Parathyroid adenoma (tissue), 2 donors: Measurements from ENCODE around the gene POU2AF3.

Experiments used
- H2AFZ ChIP-seq: fragments of 300-600 bp; sonication (generic); one replicate; pipeline ENCODE4 v1.7.0; 2017; ENCODE audit warnings: antibody characterized with exemption, mild to moderate bottlenecking
- H3K27ac ChIP-seq: fragments of 300-600 bp; sonication (generic); one replicate; pipeline ENCODE4 v1.7.0; 2017
- H3K27me3 ChIP-seq: fragments of 300-600 bp; sonication (generic); one replicate; pipeline ENCODE4 v1.7.0; 2017; ENCODE audit warnings: low read length; ENCODE audit not compliant: control insufficient read depth, insufficient read depth
- H3K36me3 ChIP-seq: fragments of 300-600 bp; sonication (generic); one replicate; pipeline ENCODE4 v1.7.0; 2017; ENCODE audit warnings: low read length; ENCODE audit not compliant: control insufficient read depth, insufficient read depth
- H3K4me1 ChIP-seq: fragments of 300-600 bp; sonication (generic); one replicate; pipeline ENCODE4 v1.7.0; 2017; ENCODE audit warnings: control low read depth
- H3K4me2 ChIP-seq: fragments of 300-600 bp; sonication (generic); one replicate; pipeline ENCODE4 v1.7.0; 2017; ENCODE audit warnings: low read length
- H3K4me3 ChIP-seq: fragments of 300-600 bp; sonication (generic); one replicate; pipeline ENCODE4 v1.7.0; 2017; ENCODE audit warnings: low read depth, low read length
- H3K79me2 ChIP-seq: fragments of 300-600 bp; sonication (generic); one replicate; pipeline ENCODE4 v1.7.0; 2017; ENCODE audit warnings: control low read depth
- H3K9ac ChIP-seq: fragments of 300-600 bp; sonication (generic); one replicate; pipeline ENCODE4 v1.7.0; 2017; ENCODE audit warnings: mild to moderate bottlenecking
- H3K9me3 ChIP-seq: fragments of 300-600 bp; sonication (generic); one replicate; pipeline ENCODE4 v1.7.0; 2017; ENCODE audit warnings: low read length; ENCODE audit not compliant: control insufficient read depth
- TF ChIP-seq, protein P1 (sequence below): fragments of 300-600 bp; sonication (generic); IDR thresholded peaks from one replicate; pipeline ENCODE4 v1.7.0; 2017; ENCODE audit warnings: antibody characterized with exemption, mild to moderate bottlenecking
- donor health status: primary hyperparathyroidism.

Gene POU2AF3

DNA sequence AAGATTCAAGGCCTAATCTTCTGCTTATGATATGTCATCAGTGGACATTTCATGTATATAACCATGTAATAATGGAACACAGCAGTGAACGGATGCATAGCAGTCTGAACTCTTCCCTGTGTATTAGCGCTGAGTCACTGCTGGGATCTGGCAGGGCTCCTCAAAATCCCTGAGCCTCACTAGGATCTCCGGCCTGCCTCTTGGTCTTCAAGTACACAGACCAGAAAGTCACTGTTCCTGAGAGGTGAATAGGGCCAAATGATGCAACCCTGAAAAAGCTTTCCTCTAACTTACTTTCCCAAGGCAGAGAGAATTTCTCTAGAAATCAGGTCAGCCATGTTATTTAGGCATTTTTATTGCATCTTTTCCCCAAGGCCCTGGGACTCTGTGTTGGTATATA lies 45.7 kb downstream of the POU2AF3 start:
- H3K9ac ChIP-seq, result no peak overlapping the region
- no peaks in the 10 kb centered on the region for H3K4me1 ChIP-seq
- no peak overlapping the region for H3K27ac ChIP-seq
- no peaks in the 10 kb centered on the region for H3K36me3 ChIP-seq
- no peaks in the 10 kb centered on the region for H3K79me2 ChIP-seq
- no peak overlapping the region for H3K4me2 ChIP-seq
- no peaks in the 10 kb centered on the region for H3K27me3 ChIP-seq
- no peak overlapping the region for H2AFZ ChIP-seq
- no peak overlapping the region for H3K4me3 ChIP-seq
- TF ChIP-seq, protein P1, sequence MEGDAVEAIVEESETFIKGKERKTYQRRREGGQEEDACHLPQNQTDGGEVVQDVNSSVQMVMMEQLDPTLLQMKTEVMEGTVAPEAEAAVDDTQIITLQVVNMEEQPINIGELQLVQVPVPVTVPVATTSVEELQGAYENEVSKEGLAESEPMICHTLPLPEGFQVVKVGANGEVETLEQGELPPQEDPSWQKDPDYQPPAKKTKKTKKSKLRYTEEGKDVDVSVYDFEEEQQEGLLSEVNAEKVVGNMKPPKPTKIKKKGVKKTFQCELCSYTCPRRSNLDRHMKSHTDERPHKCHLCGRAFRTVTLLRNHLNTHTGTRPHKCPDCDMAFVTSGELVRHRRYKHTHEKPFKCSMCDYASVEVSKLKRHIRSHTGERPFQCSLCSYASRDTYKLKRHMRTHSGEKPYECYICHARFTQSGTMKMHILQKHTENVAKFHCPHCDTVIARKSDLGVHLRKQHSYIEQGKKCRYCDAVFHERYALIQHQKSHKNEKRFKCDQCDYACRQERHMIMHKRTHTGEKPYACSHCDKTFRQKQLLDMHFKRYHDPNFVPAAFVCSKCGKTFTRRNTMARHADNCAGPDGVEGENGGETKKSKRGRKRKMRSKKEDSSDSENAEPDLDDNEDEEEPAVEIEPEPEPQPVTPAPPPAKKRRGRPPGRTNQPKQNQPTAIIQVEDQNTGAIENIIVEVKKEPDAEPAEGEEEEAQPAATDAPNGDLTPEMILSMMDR, result no peak
- peaks cover 5% of the 10 kb centered on the region for H3K9me3 ChIP-seq

DNA sequence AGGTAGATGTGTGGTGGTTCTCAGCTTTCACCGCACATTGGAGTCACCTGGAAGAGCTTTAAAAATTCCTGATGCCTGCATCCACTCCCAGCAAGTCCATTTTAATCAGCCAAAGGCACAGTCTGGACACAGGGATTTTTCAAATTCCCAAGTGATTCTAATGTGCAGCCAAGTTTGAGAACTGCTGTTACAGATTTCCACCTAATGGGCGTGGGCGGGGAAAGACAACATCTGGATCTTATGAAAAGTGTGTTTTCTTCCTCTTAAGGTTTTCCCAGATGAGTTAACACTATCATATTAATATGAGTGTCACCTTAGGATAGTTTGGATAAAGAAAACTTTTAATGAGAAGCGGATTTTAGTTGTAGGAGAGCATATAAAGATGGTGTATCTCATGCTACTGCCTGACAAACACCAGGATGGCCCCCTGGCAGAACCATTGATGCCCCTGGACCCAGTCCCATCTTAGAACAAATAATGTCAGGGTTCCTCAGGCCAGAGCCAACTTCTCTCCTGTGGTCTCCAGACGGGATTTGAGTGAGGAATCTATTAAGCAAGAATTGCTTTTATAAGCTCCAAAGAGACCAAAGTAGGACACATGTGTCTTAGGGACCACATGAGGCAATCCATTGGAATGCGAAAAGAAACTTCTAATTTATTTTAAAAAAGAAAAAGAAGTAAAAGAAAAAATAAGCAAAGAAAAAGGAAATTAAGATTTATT lies 48.8 kb downstream of the POU2AF3 start:
- Histone ChIP-seq H3K4me3 (no peak overlapping the region), H3K36me3 (no peaks in the 10 kb centered on the region), H2AFZ (no peak overlapping the region), H3K27me3 (no peaks in the 10 kb centered on the region), H3K27ac (no peak overlapping the region), H3K9me3 (no peaks in the 10 kb centered on the region), H3K4me1 (peaks cover 2% of the 10 kb centered on the region), H3K79me2 (no peaks in the 10 kb centered on the region), H3K9ac (no peak overlapping the region), H3K4me2 (no peak overlapping the region)
- TF ChIP-seq, protein P1, result no peak

DNA sequence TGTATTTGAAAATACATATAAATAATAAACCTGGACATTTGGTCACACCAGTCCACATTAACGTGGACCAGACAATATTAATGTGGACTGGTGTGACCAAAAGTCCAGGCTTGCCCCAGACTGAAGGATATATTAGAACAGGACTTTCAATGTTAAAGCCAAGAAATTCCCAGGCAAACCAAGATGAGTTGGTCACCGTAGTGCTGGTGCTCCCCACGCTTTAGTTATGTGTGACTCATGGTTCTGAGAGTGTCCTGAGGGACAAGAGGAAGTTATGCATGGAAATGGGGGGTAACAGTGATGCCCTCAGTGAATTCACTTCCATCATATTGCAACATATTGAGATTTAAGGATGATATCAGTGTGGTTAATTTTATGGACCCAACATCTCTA lies 49.4 kb downstream of the POU2AF3 start:
- no peak overlapping the region for H3K27ac ChIP-seq
- no peak overlapping the region for H3K9ac ChIP-seq
- no peaks in the 10 kb centered on the region for H3K36me3 ChIP-seq
- no peaks in the 10 kb centered on the region for H3K27me3 ChIP-seq
- H3K4me3 ChIP-seq, result no peak overlapping the region
- peaks cover 2% of the 10 kb centered on the region for H3K4me1 ChIP-seq
- no peaks in the 10 kb centered on the region for H3K9me3 ChIP-seq
- H3K79me2 ChIP-seq, result no peaks in the 10 kb centered on the region
- H2AFZ ChIP-seq, result no peak overlapping the region
- no peak overlapping the region for H3K4me2 ChIP-seq
- TF ChIP-seq, protein P1, result no peak

DNA sequence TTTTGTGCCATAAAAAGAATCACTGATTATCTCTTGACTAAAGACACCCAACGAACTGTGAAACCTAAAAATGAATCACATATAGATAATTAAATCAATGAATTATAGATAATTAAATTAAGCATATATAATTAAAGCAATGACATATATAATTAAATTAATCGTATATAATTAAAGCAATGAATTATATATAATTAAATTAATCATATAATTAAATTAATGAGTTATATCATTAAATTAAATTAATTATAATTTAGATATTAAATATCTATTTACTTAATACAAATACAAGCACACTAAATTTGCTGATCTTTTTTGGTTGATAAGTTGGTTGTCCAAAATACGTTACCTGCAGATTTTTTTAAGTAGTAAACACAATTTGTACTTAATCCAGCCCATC lies 49.8 kb downstream of the POU2AF3 start:
- no peak overlapping the region for H3K4me3 ChIP-seq
- H3K27ac ChIP-seq, result no peak overlapping the region
- no peaks in the 10 kb centered on the region for H3K9me3 ChIP-seq
- no peak overlapping the region for H2AFZ ChIP-seq
- H3K9ac ChIP-seq, result no peak overlapping the region
- H3K79me2 ChIP-seq, result no peaks in the 10 kb centered on the region
- H3K4me1 ChIP-seq, result peaks cover 2% of the 10 kb centered on the region
- TF ChIP-seq, protein P1, result no peak
- no peak overlapping the region for H3K4me2 ChIP-seq
- no peaks in the 10 kb centered on the region for H3K36me3 ChIP-seq
- no peaks in the 10 kb centered on the region for H3K27me3 ChIP-seq

DNA sequence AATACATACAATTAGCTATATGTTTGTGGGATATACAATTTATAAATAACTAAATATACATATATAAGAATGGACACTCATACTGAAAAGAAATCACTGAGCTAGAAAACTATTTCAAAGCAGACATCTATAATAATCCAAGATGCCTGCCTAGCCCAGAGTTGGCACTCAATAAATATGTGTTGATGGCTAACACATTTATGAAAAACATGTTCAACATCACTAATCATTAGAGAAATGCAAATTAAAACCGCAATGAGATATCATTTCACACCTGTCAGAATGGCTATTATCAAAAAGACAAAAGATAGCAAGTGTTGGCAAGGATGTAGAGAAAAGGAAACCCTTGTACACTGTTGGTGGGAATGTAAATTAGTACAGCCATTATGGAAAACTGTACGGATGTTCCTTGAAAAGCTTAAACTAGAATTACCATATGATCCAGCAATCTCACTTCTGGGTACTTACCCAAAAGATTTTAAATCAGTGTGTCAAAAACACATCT lies 50.9 kb downstream of the POU2AF3 start:
- Histone ChIP-seq H3K27ac (no peak overlapping the region), H3K4me3 (no peak overlapping the region)

More for the DNA sequence above, 50.9 kb downstream of the POU2AF3 start:
- H3K79me2 ChIP-seq, result no peaks in the 10 kb centered on the region
- no peak overlapping the region for H2AFZ ChIP-seq
- TF ChIP-seq, protein P1, result no peak
- H3K4me1 ChIP-seq, result peaks cover 2% of the 10 kb centered on the region
- no peaks in the 10 kb centered on the region for H3K36me3 ChIP-seq
- H3K4me2 ChIP-seq, result no peak overlapping the region
- no peak overlapping the region for H3K9ac ChIP-seq
- no peaks in the 10 kb centered on the region for H3K9me3 ChIP-seq
- H3K27me3 ChIP-seq, result no peaks in the 10 kb centered on the region
